MM.1S (cell line): ENCODE measurements around the gene MPV17.

Source experiments
- DNase-seq: peaks from one replicate; pipeline ENCODE4 v3.0.0-alpha.2; 2015
- H2AFZ ChIP-seq: fragments of 300-600 bp; sonication (generic); 2 replicates; pipeline ENCODE4 v1.6.0; 2016; ENCODE audit warnings: antibody characterized with exemption, low read length
- H3F3A ChIP-seq: fragments of 300-600 bp; sonication (generic); 2 replicates; pipeline ENCODE4 v1.6.1; 2016; ENCODE audit warnings: mild to moderate bottlenecking, antibody characterized with exemption, low read length, moderate library complexity, mixed read lengths; ENCODE audit not compliant: insufficient read depth
- H3K27ac ChIP-seq: fragments of 300-600 bp; sonication (generic); 2 replicates; pipeline ENCODE4 v1.5.1; 2016; ENCODE audit warnings: mild to moderate bottlenecking, low read length
- H3K27me3 ChIP-seq: fragments of 300-600 bp; sonication (generic); replicated peaks from 2 replicates; pipeline ENCODE4 v1.6.0; 2016; ENCODE audit warnings: low read length; ENCODE audit not compliant: insufficient read depth
- H3K36me3 ChIP-seq: fragments of 300-600 bp; sonication (generic); replicated peaks from 2 replicates; pipeline ENCODE4 v1.6.1; 2016; ENCODE audit warnings: mild to moderate bottlenecking, low read length, mixed read lengths; ENCODE audit not compliant: insufficient read depth
- H3K4me1 ChIP-seq: fragments of 300-600 bp; sonication (generic); 2 replicates; pipeline ENCODE4 v1.6.1; 2016; ENCODE audit warnings: low read length, mixed read lengths
- H3K4me2 ChIP-seq: fragments of 300-600 bp; sonication (generic); 2 replicates; pipeline ENCODE4 v1.6.0; 2016; ENCODE audit warnings: low read depth, low read length
- H3K4me3 ChIP-seq: fragments of 300-600 bp; sonication (generic); 2 replicates; pipeline ENCODE4 v1.5.1; 2016; ENCODE audit warnings: low read length, mixed read lengths
- H3K79me2 ChIP-seq: fragments of 300-600 bp; sonication (generic); 2 replicates; pipeline ENCODE4 v1.6.1; 2016; ENCODE audit warnings: mixed run types, low read length, mixed read lengths
- H3K9ac ChIP-seq: fragments of 300-600 bp; sonication (generic); 2 replicates; pipeline ENCODE4 v1.6.1; 2016; ENCODE audit warnings: low read length, mixed read lengths
- H3K9me2 ChIP-seq: fragments of 300-600 bp; sonication (generic); replicated peaks from 2 replicates; pipeline ENCODE4 v1.6.1; 2016; ENCODE audit warnings: mild to moderate bottlenecking, low read length, mixed read lengths; ENCODE audit not compliant: insufficient read depth
- H3K9me3 ChIP-seq: fragments of 300-600 bp; sonication (generic); replicated peaks from 2 replicates; pipeline ENCODE4 v1.6.1; 2016; ENCODE audit warnings: mild to moderate bottlenecking, low read length, mixed read lengths; ENCODE audit not compliant: insufficient read depth
- H4K20me1 ChIP-seq: fragments of 300-600 bp; sonication (generic); 2 replicates; pipeline ENCODE4 v1.6.1; 2016; ENCODE audit warnings: mild to moderate bottlenecking, low read length, moderate library complexity, mixed read lengths; ENCODE audit not compliant: insufficient read depth
- CTCF ChIP-seq: fragments of 300-600 bp; sonication (generic); IDR thresholded peaks from 2 replicates; pipeline ENCODE4 v1.5.1; 2016; ENCODE audit warnings: antibody characterized with exemption, low read length, mixed read lengths
- EZH2 ChIP-seq: fragments of 300-600 bp; sonication (generic); optimal IDR thresholded peaks from 2 replicates; pipeline ENCODE3; 2017; ENCODE audit warnings: low read depth, mild to moderate bottlenecking, antibody characterized with exemption, low read length, mixed read lengths
- EZH2phosphoT487 ChIP-seq: fragments of 300-600 bp; sonication (generic); IDR thresholded peaks from 2 replicates; pipeline ENCODE4 v1.6.1; 2018; ENCODE audit warnings: antibody characterized with exemption, low read length

Gene MPV17

GRCh38 chr2:27261241-27261925 lies 61.5 kb downstream of the MPV17 start:
- no peak overlapping the region for H3K4me3 ChIP-seq
- no peaks in the 10 kb centered on the region for H3K79me2 ChIP-seq
- no peaks in the 10 kb centered on the region for H3K9me3 ChIP-seq
- peaks cover 76% of the 10 kb centered on the region for H3K27me3 ChIP-seq
- DNase-seq = no peak
- no peaks in the 10 kb centered on the region for H3K36me3 ChIP-seq
- no peak overlapping the region for H3K9ac ChIP-seq
- no peaks in the 10 kb centered on the region for H4K20me1 ChIP-seq
- H3K4me1 ChIP-seq = peaks cover 5% of the 10 kb centered on the region; the same call in 1 of the 2 replicates
- H3K27ac ChIP-seq = no peak overlapping the region
- no peak overlapping the region for H2AFZ ChIP-seq
- H3K4me2 ChIP-seq = no peak overlapping the region
- H3F3A ChIP-seq = no peaks in the 10 kb centered on the region
- H3K9me2 ChIP-seq = no peaks in the 10 kb centered on the region
- TF ChIP-seq EZH2 = no peak
- no peak for TF ChIP-seq EZH2phosphoT487
- TF ChIP-seq CTCF = no peak
